Vagina (tissue), 2 donors: ENCODE results near the gene SEMA4D.

Source experiments
- CTCF ChIP-seq, 3 experiments: fragments of 450-650 bp in 2 of 3; fragments of 200-600 bp in 1 of 3; sonication (generic) in 1 of 3; IDR thresholded peaks; one replicate each; pipeline ENCODE4 v1.5.1; 2017 to 2019; ENCODE audit warnings: antibody characterized with exemption in 3 of 3, mild to moderate bottlenecking in 2 of 3, moderate library complexity in 2 of 3
- POLR2AphosphoS5 ChIP-seq, 2 donors: sonication (generic); formaldehyde crosslinking; IDR thresholded peaks; one replicate each; pipeline ENCODE4 v1.9.0; 2017; ENCODE audit warnings: antibody characterized with exemption in 2 of 2, mild to moderate bottlenecking in 2 of 2, low read depth in 1 of 2; ENCODE audit not compliant: insufficient read depth in 1 of 2

- TF ChIP-seq CTCF (IDR thresholded peaks at IDR 0.05) (no peak), POLR2AphosphoS5 (IDR thresholded peaks at IDR 0.05; ENCODE audit: insufficient read depth in 1 of 2, low read depth in 1 of 2) (no peak)
These were observed 41.0 kb upstream of the SEMA4D start for GRCh38 chr9:89538871-89539270.
